Adrenal gland (tissue), 5 donors: ENCODE results near the gene A4GALT.

ENCODE experiments used
- CTCF ChIP-seq, 6 experiments: fragments of 450-650 bp in 4 of 6; fragments of 200-600 bp in 2 of 6; sonication (generic) in 1 of 6; IDR thresholded peaks; 1 replicate in 5 of 6; 2 replicates in 1 of 6; pipeline versions ENCODE4 v1.5.1 to v1.8.0; 2016 to 2021; ENCODE audit warnings: antibody characterized with exemption in 6 of 6, mild to moderate bottlenecking in 2 of 6, moderate library complexity in 1 of 6
- POLR2A ChIP-seq, 2 donors: fragments of 450-650 bp; IDR thresholded peaks; one replicate each; pipeline ENCODE4 v1.6.1; 2017; ENCODE audit warnings: antibody characterized with exemption in 2 of 2, mild to moderate bottlenecking in 2 of 2, moderate library complexity in 1 of 2
- donor health status: DM: no; HTN: no; CAD: no.

GRCh38 chr22:42752912-42753311 is 32.2 kb upstream of the A4GALT start:
- no peak for TF ChIP-seq CTCF (IDR thresholded peaks at IDR 0.05)
- TF ChIP-seq POLR2A (IDR thresholded peaks at IDR 0.05) = no peak
